HG02973 (cell line): Measurements from ENCODE around the gene CFAP206.

Experiments
- ATAC-seq: cut with Tn5 transposase; IDR thresholded peaks from one replicate; pipeline ENCODE4 v1.9.1; 2021; ENCODE audit warnings: moderate library complexity; ENCODE audit not compliant: unreplicated experiment

Gene CFAP206

GRCh38 chr6:87504441-87504840 lies 96.7 kb downstream of the CFAP206 start:
- no peak for ATAC-seq
